IMR-90 (cell line): ENCODE measurements around the gene HYOU1. TPM values are rescaled to one million over a fixed set of nuclear protein-coding genes. Genes with fewer than 3 reads are reported as not detected.
A peak's percentile ranks its signal among the peaks of the same experiment; 100 is the strongest.

ENCODE experiments used
- ATAC-seq: fragments of 200-7000 bp; cut with Tn5 transposase; 2 replicates; pipeline ENCODE4 v1.9.1; 2020; ENCODE audit warnings: low read depth, mild to moderate bottlenecking, moderate library complexity
- BruUV-seq: library from RNA; stranded (reverse); fragments of 400-500 nt; replicated peaks from 2 replicates; lab custom pipeline; 2021; lab: Mats Ljungman, UMichigan
- CTCF ChIA-PET: fragments of 300-600 bp; formaldehyde crosslinking; extraction: SDS; loops from one replicate; lab custom pipeline; 2021; ENCODE audit warnings: antibody characterized with exemption; lab: Yijun Ruan, JAX
- POLR2A ChIA-PET: fragments of 300-600 bp; sonication (Branson Sonifier 250); formaldehyde crosslinking; loops from one replicate; lab custom pipeline; 2022; ENCODE audit warnings: antibody characterized with exemption; ENCODE audit not compliant: unreplicated experiment; lab: Charles Lee
- DNase-seq: peaks from one replicate; pipeline ENCODE4 v3.0.0; 2013
- H2AFZ ChIP-seq: replicated peaks from 2 replicates; pipeline ENCODE3; 2013; ENCODE audit warnings: low read length, mild to moderate bottlenecking; ENCODE audit not compliant: poor library complexity
- H2AK5ac ChIP-seq: 2 replicates; pipeline ENCODE4 v1.6.1; 2013; ENCODE audit warnings: low read depth, low read length, inconsistent platforms
- H2AK9ac ChIP-seq: replicated peaks from 2 replicates; pipeline ENCODE3; 2013; ENCODE audit warnings: mild to moderate bottlenecking, low read depth, low read length, moderate library complexity; ENCODE audit not compliant: poor library complexity
- H2BK120ac ChIP-seq: 2 replicates; pipeline ENCODE4 v1.6.1; 2013; ENCODE audit warnings: low read depth, low read length, inconsistent platforms
- H2BK15ac ChIP-seq: 3 replicates; pipeline ENCODE4 v1.6.1; 2013; ENCODE audit warnings: low read depth, low read length, inconsistent platforms
- H2BK20ac ChIP-seq: 2 replicates; pipeline ENCODE4 v1.6.1; 2013; ENCODE audit warnings: low read depth, mild to moderate bottlenecking, inconsistent platforms, low read length, moderate library complexity
- H2BK5ac ChIP-seq: 2 replicates; pipeline ENCODE4 v1.6.1; 2013; ENCODE audit warnings: mild to moderate bottlenecking, low read depth, low read length, inconsistent platforms; ENCODE audit not compliant: poor library complexity, severe bottlenecking
- H3K14ac ChIP-seq: replicated peaks from 2 replicates; pipeline ENCODE4 v1.6.1; 2013; ENCODE audit warnings: low read depth, low read length, inconsistent platforms
- H3K18ac ChIP-seq: 2 replicates; pipeline ENCODE4 v1.6.1; 2013; ENCODE audit warnings: low read depth, low read length, control low read depth
- H3K23ac ChIP-seq: 2 replicates; pipeline ENCODE4 v1.6.1; 2013; ENCODE audit warnings: low read depth, low read length, inconsistent platforms
- H3K27ac ChIP-seq: 2 replicates; pipeline ENCODE4 v1.5.1; 2013; ENCODE audit warnings: mild to moderate bottlenecking, control low read depth, low read length; ENCODE audit not compliant: insufficient read depth
- H3K27me3 ChIP-seq: 2 replicates; pipeline ENCODE4 v1.6.1; 2013; ENCODE audit warnings: low read length; ENCODE audit not compliant: control insufficient read depth, insufficient read depth
- H3K36me3 ChIP-seq: 2 replicates; pipeline ENCODE4 v1.6.1; 2013; ENCODE audit warnings: low read length, mixed read lengths; ENCODE audit not compliant: control insufficient read depth, insufficient read depth
- H3K4ac ChIP-seq: 2 replicates; pipeline ENCODE4 v1.6.1; 2013; ENCODE audit warnings: low read depth, low read length, inconsistent platforms
- H3K4me1 ChIP-seq: 2 replicates; pipeline ENCODE4 v1.6.1; 2013; ENCODE audit warnings: low read length, mixed read lengths; ENCODE audit not compliant: control insufficient read depth, insufficient read depth
- H3K4me2 ChIP-seq: 2 replicates; pipeline ENCODE4 v1.6.1; 2013; ENCODE audit warnings: low read depth, mild to moderate bottlenecking, control low read depth, low read length, moderate library complexity
- H3K4me3 ChIP-seq: 2 replicates; pipeline ENCODE4 v1.5.1; 2013; ENCODE audit warnings: low read depth, mild to moderate bottlenecking, control low read depth, low read length, moderate library complexity; ENCODE audit not compliant: insufficient read depth
- H3K56ac ChIP-seq: 2 replicates; pipeline ENCODE4 v1.6.1; 2013; ENCODE audit warnings: low read length, inconsistent platforms; ENCODE audit not compliant: insufficient read depth; ENCODE audit errors: extremely low read depth
- H3K79me1 ChIP-seq, 2 experiments: 2 replicates each; pipeline ENCODE4 v1.6.1; 2013; ENCODE audit warnings: low read length in 2 of 2, inconsistent platforms in 1 of 2, low read depth in 1 of 2
- H3K9ac ChIP-seq: 2 replicates; pipeline ENCODE4 v1.6.1; 2013; ENCODE audit warnings: low read depth, low read length, control low read depth
- H3K9me1 ChIP-seq: 2 replicates; pipeline ENCODE4 v1.6.1; 2013; ENCODE audit warnings: low read length, inconsistent platforms; ENCODE audit not compliant: insufficient read depth
- H3K9me3 ChIP-seq: 2 replicates; pipeline ENCODE4 v1.6.1; 2013; ENCODE audit warnings: low read length; ENCODE audit not compliant: control insufficient read depth, insufficient read depth
- H4K20me1 ChIP-seq: 2 replicates; pipeline ENCODE4 v1.6.1; 2013; ENCODE audit warnings: low read length, inconsistent platforms; ENCODE audit not compliant: insufficient read depth
- H4K5ac ChIP-seq: 2 replicates; pipeline ENCODE4 v1.6.1; 2013; ENCODE audit warnings: mild to moderate bottlenecking, low read depth, low read length, control low read depth
- H4K8ac ChIP-seq, 2 experiments: 2 replicates each; pipeline ENCODE4 v1.6.1; 2013; ENCODE audit warnings: low read depth in 2 of 2, low read length in 2 of 2, control low read depth in 1 of 2, inconsistent platforms in 1 of 2
- H4K91ac ChIP-seq: 2 replicates; pipeline ENCODE4 v1.6.1; 2013; ENCODE audit warnings: low read depth, low read length, inconsistent platforms; ENCODE audit not compliant: insufficient read depth
- BHLHE40 ChIP-seq: fragments of 150-350 bp; IDR thresholded peaks from 2 replicates; pipeline ENCODE4 v1.6.1; 2016; ENCODE audit warnings: mild to moderate bottlenecking, low read depth, low read length
- CEBPB ChIP-seq: IDR thresholded peaks from 2 replicates; pipeline ENCODE4 v1.6.1; 2012; ENCODE audit warnings: low read depth, low read length, improper control_type of control experiment
- FOS ChIP-seq: fragments of 150-350 bp; IDR thresholded peaks from 2 replicates; pipeline ENCODE4 v1.6.1; 2016; ENCODE audit warnings: low read depth, low read length
- NFE2L2 ChIP-seq: fragments of 150-350 bp; IDR thresholded peaks from 2 replicates; pipeline ENCODE4 v1.6.1; 2016; ENCODE audit warnings: low read depth, mild to moderate bottlenecking, low read length
- POLR2A ChIP-seq: IDR thresholded peaks from 2 replicates; pipeline ENCODE4 v1.6.1; 2012; ENCODE audit warnings: mild to moderate bottlenecking, low read depth, low read length
- RAD21 ChIP-seq: IDR thresholded peaks from 2 replicates; pipeline ENCODE4 v1.6.1; 2012; ENCODE audit warnings: low read length, improper control_type of control experiment
- RFX5 ChIP-seq: IDR thresholded peaks from 2 replicates; pipeline ENCODE4 v1.8.0; 2012; ENCODE audit warnings: low read depth, mild to moderate bottlenecking, low read length, moderate library complexity
- SMC3 ChIP-seq: fragments of 150-350 bp; IDR thresholded peaks from 2 replicates; pipeline ENCODE4 v1.6.1; 2016; ENCODE audit warnings: low read depth, mild to moderate bottlenecking, antibody characterized with exemption, low read length, moderate library complexity
- WGBS, 2 experiments: methylation state at CpG; one replicate each; pipeline versions ENCODE4 v1.1.5 to v1.1.7; 2013; ENCODE audit warnings: missing lambda C conversion rate in 2 of 2; ENCODE audit not compliant: insufficient read length in 1 of 2; ENCODE audit errors: extremely low coverage in 2 of 2; 5-methylcytosine and 5-hydroxymethylcytosine counted together
- dilution Hi-C: fragments of 300-500 bp; cut with HindIII; formaldehyde crosslinking; loops from one replicate; pipeline ENCODE4 v1.14.3; 2018; ENCODE audit warnings: low sequenced_read_pairs; ENCODE audit not compliant: unreplicated experiment
- in situ Hi-C: fragments of 300-500 bp; cut with MboI; formaldehyde crosslinking; loops from 3 replicates; pipeline ENCODE4 v1.14.3; 2019; ENCODE audit warnings: low sequenced_read_pairs, inconsistent platforms, mixed read lengths
- intact Hi-C: fragments of 100-400 bp; cut with micrococcal nuclease; formaldehyde crosslinking; loops from 2 replicates; pipeline ENCODE4 v1.10.0; 2022
- polyA plus RNA-seq, 3 experiments: library from polyadenylated mRNA; depleted of rRNA; stranded (reverse); fragments of >200 nt; gene quantifications; 2 replicates each; pipeline ENCODE4 v1.2.3, GENCODE V29; 2012; ENCODE audit warnings: low replicate concordance in 1 of 3
- total RNA-seq: library from RNA; depleted of rRNA; stranded (reverse); fragments of >200 nt; gene quantifications from 2 replicates; pipeline ENCODE4 v1.2.3, GENCODE V29; 2012
- TF ChIP-seq, protein P1 (sequence below): conservative IDR thresholded peaks from 2 replicates; pipeline ENCODE4 v1.5.1; 2012; ENCODE audit warnings: mild to moderate bottlenecking, low read depth, low read length, improper control_type of control experiment

HYOU1 gene
- total and polyA plus RNA-seq, 2 of the 4 experiments (the other 2 are of a cell fraction) = 117 to 181 TPM

- BruUV-seq = no TSS peak
Measured at GRCh38 chr11:118998388-118998717, 58.7 kb downstream of the HYOU1 start.

More at GRCh38 chr11:118998388-118998717, 58.7 kb downstream of the HYOU1 start:
- Histone ChIP-seq H4K91ac (peak overlapping the region; percentile 74), H3K56ac (peak overlapping the region; percentile 49), H3K4me3 (peak overlapping the region; percentile 83), H3K4me1 (peaks cover 7% of the 10 kb centered on the region), H2BK5ac (peak overlapping the region; percentile 77), H2BK20ac (0 out of 2 replicates have a peak overlapping the region, but pooled peaks have one; percentile 27), H3K27me3 (no peaks in the 10 kb centered on the region), H4K8ac (peak overlapping the region; percentile 61 to 93), H2AK5ac (peak overlapping the region; percentile 71), H3K23ac (peak overlapping the region; percentile 93), H3K9me1 (peaks cover 8% of the 10 kb centered on the region), H3K79me1 (peaks cover 22 to 60% of the 10 kb centered on the region in 2 experiments), H2BK15ac (peak overlapping the region; percentile 68; the same call in 1 of the 3 replicates), H3K36me3 (peaks cover 9% of the 10 kb centered on the region), H4K20me1 (no peaks in the 10 kb centered on the region), H3K27ac (peak overlapping the region; percentile 64), H2BK120ac (peak overlapping the region; percentile 13; the same call in 1 of the 2 replicates), H3K9ac (peak overlapping the region; percentile 71), H3K18ac (no peak overlapping the region; the same call in 1 of the 2 replicates), H4K5ac (peak overlapping the region; percentile 44), H3K4me2 (peak overlapping the region; percentile 98), H3K14ac (peak overlapping the region; percentile 67), H3K9me3 (no peaks in the 10 kb centered on the region), H3K4ac (peak overlapping the region; percentile 80), H2AFZ (peak overlapping the region; percentile 93), H2AK9ac (peak overlapping the region; percentile 94)
- intact Hi-C loops (no loop called here), in situ Hi-C loops (no loop called here), dilution Hi-C loops (no loop called here)
- 0% methylated on average over 4 of the region's 19 CpGs; no CpG with 5 or more reads in 1 of the 2 experiments for WGBS, 2 experiments
- ATAC-seq (peak; percentile 2), DNase-seq (no peak)
- TF ChIP-seq BHLHE40 (no peak), POLR2A (no peak), NFE2L2 (no peak), CEBPB (no peak), RAD21 (no peak), FOS (no peak), RFX5 (no peak), SMC3 (no peak)
- TF ChIP-seq, protein P1, sequence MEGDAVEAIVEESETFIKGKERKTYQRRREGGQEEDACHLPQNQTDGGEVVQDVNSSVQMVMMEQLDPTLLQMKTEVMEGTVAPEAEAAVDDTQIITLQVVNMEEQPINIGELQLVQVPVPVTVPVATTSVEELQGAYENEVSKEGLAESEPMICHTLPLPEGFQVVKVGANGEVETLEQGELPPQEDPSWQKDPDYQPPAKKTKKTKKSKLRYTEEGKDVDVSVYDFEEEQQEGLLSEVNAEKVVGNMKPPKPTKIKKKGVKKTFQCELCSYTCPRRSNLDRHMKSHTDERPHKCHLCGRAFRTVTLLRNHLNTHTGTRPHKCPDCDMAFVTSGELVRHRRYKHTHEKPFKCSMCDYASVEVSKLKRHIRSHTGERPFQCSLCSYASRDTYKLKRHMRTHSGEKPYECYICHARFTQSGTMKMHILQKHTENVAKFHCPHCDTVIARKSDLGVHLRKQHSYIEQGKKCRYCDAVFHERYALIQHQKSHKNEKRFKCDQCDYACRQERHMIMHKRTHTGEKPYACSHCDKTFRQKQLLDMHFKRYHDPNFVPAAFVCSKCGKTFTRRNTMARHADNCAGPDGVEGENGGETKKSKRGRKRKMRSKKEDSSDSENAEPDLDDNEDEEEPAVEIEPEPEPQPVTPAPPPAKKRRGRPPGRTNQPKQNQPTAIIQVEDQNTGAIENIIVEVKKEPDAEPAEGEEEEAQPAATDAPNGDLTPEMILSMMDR = no peak
- ChIA-PET CTCF (no interaction called here), POLR2A (no interaction called here)
